HepG2 (cell line): Measurements from ENCODE around the gene ADGRG1.

Experiments used
- CTCF ChIP-seq: sonication (generic); formaldehyde crosslinking; IDR thresholded peaks from 2 replicates; pipeline ENCODE4 v1.5.0; 2020; ENCODE audit warnings: mild to moderate bottlenecking, missing genetic modification reagents, moderate library complexity
- EZH2 ChIP-seq: conservative IDR thresholded peaks from 2 replicates; pipeline ENCODE4 v1.6.1; 2012; ENCODE audit warnings: mild to moderate bottlenecking, low read depth, low read length, moderate library complexity
- FOXJ3 ChIP-seq: sonication (generic); formaldehyde crosslinking; IDR thresholded peaks from 2 replicates; pipeline ENCODE4 v1.4.0; 2020; ENCODE audit warnings: missing genetic modification reagents, mild to moderate bottlenecking, borderline replicate concordance
- POLR2AphosphoS5 ChIP-seq: IDR thresholded peaks from 2 replicates; pipeline ENCODE4 v1.6.1; 2012; ENCODE audit warnings: low read depth, low read length
- REST ChIP-seq, 2 experiments: IDR thresholded peaks; 2 replicates each; pipeline ENCODE4 v1.6.1; 2011 to 2012; ENCODE audit warnings: low read length in 2 of 2, borderline replicate concordance in 1 of 2, low read depth in 1 of 2, mild to moderate bottlenecking in 1 of 2, moderate library complexity in 1 of 2
- TBP ChIP-seq: sonication (generic); formaldehyde crosslinking; IDR thresholded peaks from 2 replicates; pipeline ENCODE4 v1.5.0; 2020; ENCODE audit warnings: missing genetic modification reagents
- ZBTB1 ChIP-seq: sonication (generic); formaldehyde crosslinking; IDR thresholded peaks from 2 replicates; pipeline ENCODE4 v1.4.0; 2020; ENCODE audit warnings: missing genetic modification reagents, borderline replicate concordance

- TF ChIP-seq CTCF, result no peak
- TF ChIP-seq REST (IDR thresholded peaks at IDR 0.05; ENCODE audit: borderline replicate concordance in 1 of 2, low read depth in 1 of 2, low read length in 2 of 2), result no peak
- TF ChIP-seq ZBTB1 (CRISPR knock-in tag), result no peak
- TF ChIP-seq TBP (CRISPR knock-in tag), result no peak
- no peak for TF ChIP-seq FOXJ3
- TF ChIP-seq EZH2, result no peak
- TF ChIP-seq POLR2AphosphoS5, result no peak
Observed at GRCh38 chr16:57607676-57608461, 20.6 kb upstream of the ADGRG1 start.
